Right renal cortex interstitium (tissue), 3 donors: ENCODE results near the gene HEPACAM. TPM values are rescaled to one million over a fixed set of nuclear protein-coding genes. Genes with fewer than 3 reads are reported as not detected.

ENCODE experiments used
- DNase-seq, 3 donors: peaks; one replicate each; pipeline ENCODE4 v3.0.0-alpha.2; 2013; ENCODE audit warnings: low read depth in 3 of 3, low spot score in 2 of 3
- polyA plus RNA-seq, 3 donors: library from polyadenylated mRNA; unstranded; fragments of 120-200 nt; gene quantifications; one replicate each; pipeline ENCODE4 v1.2.1, GENCODE V29; 2013; ENCODE audit not compliant: insufficient read length in 3 of 3

HEPACAM gene
- polyA plus RNA-seq, 3 donors = 1.8 to 2.3 (median 2.3) TPM

GRCh38 chr11:124887667-124888013 is 48.2 kb downstream of the HEPACAM start:
- DNase-seq = no peak

DNA sequence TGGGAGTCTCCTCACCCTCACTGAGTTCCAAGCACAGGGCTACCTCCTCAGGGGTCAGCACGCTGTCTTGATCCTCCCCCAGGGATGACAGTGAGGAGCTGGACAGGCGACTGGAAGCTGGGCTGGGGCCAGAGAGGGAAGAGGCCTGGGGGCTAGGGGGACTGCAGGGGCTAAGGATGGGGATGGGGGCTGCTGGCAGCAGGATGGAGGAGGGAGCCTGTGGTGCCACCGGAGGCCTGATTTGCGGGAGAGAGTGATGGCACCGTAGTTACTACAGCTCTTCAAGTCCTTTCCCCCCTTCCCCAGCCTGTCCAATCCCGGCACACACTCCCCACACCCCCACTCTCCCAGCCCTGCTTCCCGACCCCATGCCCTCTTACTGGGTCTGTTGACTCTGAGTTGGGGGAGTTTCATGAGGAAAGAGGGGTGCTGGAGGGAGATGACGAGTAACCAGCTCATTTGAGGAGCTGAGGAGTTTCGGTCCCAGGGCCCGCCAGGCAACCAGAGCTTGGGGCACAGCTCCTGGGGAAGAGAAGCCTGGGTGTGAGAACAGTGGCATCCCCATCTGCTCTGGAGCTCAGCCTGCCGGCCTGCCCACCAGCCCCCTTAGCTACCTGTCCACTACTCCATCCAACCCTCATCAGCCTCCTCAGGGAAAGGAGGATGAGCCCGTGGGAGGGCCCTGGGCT is 48.7 kb downstream of the HEPACAM start:
- no peak for DNase-seq

- no peak for DNase-seq
These were observed 49.4 kb downstream of the HEPACAM start for GRCh38 chr11:124886476-124886875.

DNA sequence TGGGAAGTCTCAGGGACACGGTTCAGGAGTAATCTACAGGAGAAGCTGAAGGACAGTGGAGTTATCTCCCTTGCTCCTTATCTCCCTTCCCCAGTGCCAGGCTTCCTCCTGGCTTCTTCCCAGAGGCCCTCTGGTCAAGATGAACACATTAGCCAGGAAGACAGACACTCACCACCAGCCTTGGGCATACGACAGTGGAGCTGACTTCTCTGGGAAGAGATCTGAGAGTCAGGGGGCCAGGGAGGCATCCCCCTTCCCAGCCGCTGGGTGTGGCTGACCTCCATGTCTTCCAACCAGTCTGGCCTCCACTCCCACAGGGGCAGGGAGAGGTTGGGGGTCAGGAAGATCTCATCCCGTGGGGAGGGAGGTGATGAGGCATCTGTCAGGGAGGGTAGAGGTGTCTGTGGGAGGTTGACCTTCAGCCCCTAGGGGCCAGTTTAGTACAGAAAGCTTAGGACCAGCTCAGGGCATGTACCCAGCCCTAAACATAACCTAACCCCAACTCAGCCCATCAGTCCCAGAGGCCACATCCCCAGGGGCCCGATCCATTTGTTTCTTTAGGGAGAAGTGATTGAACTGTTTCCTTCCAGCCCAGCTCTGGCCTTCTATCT is 50.9 kb downstream of the HEPACAM start:
- no peak for DNase-seq

DNA sequence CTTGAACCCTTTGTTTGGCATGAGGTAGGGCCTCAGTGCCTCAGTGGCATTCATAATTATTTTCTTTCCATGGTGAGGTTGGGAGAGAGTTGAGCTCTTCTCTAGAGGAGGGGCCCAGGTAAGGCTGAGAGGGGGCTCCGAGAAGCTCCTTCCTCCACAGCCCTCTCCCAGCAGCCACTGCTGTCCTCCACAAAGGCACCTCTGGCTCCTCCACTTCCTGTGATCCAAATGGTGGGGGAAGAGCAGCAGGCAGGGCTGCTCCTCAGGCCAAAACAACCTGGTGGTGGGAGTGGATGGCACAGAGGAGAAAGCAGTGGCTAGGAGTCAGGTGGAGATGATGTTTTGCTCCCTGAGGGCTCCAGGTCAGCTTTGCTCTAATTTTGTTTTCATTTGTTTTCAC is 51.5 kb downstream of the HEPACAM start:
- DNase-seq = no peak

DNA sequence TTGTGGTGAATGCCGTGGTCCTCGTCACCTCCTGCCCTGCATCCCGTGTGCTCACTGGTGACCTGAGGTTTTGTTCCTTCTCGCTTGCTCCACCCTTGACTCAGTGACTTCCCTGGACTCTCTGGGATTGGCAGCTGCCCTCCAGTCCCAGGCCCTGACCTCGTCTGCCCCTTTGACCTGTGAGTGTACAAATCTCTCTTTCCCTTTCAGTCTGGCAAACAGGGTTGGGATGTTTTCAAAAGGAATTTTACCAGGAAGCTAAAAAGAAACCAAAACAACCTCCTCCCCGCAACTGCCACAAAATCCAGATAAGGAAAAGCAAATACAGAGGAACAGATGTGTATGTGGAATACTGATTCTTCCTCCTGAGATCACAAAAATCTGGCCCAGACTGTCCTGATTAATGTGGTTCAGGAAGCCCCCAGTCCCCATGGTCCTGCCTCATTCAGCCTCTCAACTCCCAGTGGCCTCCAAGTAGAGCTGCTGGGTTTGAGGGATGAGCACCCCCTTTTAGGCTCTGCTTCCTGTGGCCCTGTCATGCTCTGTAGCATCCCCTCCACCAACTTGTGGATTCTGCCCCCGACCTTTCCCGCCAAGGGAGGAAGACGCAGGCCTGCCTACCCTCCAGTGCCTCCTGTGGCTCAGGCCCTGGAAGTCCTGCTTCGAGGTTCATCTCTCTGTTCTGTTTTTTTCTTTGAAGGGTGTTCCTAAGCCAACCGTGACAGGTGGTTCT is 53.3 kb downstream of the HEPACAM start:
- DNase-seq = no peak

- no peak for DNase-seq
These were observed 54.9 kb downstream of the HEPACAM start for GRCh38 chr11:124880958-124881357.

- DNase-seq = no peak
These were observed 55.6 kb downstream of the HEPACAM start for GRCh38 chr11:124880290-124880611.

DNA sequence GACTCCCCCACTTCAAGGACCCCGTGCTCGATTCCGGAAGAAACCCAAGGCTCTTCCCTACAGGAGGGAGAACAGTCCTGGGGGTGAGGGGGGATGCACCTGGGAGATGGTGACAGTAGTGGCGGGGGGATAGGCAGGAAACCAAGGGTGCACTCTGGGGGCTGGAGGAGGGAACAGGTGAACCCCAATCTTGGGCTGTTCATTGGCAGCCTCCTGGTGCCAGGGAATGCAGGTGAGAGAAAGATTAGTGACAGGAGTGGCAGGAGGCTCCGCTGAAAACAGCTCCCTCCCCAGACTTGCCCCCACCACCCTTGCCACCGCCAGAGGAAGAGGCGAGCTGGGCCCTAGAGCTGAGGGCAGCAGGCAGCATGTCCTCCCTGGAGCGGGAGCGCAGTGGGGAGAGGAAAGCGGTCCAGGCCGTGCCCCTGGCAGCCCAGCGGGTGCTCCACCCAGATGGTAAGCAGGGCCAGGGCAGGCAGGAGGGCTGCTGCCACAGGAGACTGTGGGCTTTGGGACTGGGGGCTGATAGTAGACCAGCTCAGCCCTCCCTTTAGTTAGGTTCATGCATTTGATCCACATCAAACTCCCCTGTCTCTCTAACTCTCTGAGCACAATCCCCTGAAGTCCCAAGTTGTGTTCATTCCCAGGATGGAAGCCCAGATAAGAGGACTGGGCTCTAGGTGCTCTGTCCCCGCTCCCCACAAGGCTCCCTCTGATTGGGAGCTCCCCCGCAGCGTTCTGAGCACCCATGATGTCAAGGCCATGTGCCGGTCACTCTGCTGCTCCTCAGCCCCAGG is 56.2 kb downstream of the HEPACAM start:
- no peak for DNase-seq

DNA sequence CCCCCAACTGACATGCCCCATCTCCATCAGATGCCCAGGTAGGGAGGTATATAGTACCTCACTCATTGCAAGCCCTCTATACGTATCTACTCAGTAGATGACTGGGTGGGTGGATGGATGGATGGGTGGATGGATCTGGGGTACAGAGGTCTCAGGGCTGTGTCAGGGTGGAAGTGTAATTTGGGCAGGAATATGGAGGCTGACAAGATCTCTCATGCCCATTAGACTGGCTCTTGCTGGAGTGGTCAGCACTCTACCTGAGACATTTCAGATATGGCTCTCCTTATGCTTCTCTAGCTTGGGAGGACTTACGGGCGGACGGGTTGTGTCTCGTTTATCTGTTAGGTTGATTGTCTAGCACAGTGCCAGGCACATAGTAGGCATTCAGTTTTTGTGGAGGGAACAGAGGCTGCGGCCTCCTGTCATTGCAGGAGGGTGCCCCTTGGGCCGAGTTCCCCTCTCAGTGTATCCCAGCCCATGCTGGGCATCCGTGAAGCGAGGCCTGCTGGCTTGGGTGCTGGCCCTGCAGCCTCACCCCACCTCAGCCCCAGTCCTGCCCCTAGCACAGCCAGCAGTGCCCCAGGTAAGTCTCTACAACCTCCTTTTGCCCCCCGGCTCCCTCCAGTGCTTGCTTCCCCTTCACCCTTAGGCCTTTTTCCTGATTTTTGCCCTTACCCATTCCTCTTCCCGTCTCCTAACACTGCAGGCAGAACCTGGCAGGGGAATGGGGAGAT is 56.9 kb downstream of the HEPACAM start:
- no peak for DNase-seq

DNA sequence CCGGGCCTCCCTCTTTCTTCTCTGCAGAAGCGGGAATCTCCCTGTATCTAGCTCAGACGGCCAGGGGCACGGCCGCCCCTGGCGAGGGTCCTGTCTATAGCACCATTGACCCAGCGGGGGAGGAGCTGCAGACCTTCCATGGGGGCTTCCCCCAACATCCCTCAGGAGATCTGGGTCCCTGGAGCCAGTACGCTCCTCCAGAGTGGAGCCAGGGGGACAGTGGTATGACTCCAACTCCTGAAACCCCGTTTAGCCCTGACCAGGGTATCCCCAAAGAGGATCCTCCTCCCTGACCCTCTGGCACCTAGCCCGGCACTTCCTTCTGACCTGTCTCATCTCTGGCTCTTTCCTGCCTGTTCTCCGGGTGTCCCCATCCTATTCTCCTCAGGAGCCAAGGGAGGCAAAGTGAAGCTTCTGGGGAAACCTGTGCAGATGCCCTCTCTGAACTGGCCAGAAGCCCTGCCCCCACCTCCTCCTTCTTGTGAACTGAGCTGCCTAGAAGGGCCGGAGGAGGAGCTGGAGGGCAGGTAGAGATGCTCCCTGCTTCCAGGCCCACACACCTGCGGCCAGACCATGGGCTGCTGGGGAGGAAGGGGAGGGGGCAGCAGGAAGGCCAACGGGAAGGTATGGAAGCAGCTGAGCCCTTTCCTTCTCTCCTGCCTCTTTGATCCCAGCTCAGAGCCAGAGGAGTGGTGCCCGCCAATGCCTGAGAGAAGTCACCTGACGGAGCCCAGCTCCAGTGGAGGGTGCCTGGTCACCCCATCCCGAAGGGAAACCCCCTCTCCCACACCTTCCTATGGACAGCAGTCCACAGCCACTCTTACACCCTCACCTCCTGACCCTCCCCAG is 57.7 kb downstream of the HEPACAM start:
- DNase-seq = no peak

- no peak for DNase-seq
These were observed 58.3 kb downstream of the HEPACAM start for GRCh38 chr11:124877631-124877909.

GRCh38 chr11:124876818-124877630 is 58.8 kb downstream of the HEPACAM start:
- DNase-seq = no peak

DNA sequence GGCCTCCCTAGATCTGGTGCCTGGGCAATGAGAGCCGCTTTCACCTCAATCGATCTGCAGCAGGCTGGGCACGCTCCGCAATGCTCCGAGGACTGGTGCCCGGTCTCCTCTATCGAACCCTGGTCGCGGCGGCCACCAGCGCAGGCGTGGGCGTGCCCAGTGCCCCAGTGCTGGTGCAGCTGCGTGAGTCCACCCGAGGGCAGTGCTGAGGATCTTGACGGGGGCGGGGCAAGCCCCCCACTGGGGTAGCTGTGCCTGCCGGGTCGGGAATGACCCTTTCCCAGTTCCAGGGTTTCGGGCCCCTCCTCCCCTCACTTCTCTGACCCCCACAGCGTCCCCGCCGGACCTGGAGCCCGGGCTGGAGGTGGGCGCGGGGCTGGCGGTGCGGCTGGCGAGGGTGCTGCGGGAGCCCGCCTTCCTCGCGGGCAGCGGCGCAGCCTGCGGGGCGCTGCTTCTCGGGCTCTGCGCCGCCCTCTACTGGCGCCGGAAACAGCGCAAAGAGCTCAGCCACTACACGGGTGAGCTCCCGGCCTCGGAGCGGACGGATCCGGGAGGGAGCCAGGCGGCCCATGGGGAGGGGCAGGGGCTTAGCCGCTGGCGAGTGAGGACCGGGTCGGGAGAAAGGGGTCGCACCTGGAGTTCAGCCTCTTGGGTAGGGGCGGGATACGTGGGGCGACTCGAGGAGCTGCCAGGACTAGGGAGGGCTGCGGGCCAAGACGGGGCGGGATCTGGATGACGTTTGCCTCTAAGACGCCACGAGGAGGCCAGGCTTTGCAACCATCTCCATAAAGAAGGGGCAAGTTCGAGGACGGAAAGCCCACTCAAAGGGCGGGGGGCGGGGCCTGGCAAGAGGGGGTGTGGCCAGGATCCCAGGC is 59.7 kb downstream of the HEPACAM start:
- peak; percentile 83 to 88 (median 85) for DNase-seq

DNA sequence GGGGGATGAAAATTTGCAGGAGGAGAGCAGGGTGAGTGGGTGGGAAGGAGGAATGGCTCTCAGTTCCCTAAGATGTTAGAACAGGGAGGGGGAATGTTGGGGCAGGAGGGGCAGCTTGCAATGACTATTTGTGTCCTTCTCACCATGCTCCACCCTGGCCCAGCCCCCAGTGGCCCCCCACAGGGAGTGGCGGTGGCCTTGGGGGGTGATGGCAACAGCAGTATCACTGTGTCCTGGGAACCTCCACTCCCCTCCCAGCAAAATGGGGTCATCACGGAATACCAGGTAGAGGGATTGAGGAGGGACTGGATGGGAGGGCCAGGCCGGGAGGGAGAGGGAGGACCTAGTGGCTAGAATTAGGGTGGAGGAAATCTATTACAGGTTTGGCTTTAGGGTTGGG is 60.4 kb downstream of the HEPACAM start:
- no peak for DNase-seq

DNA sequence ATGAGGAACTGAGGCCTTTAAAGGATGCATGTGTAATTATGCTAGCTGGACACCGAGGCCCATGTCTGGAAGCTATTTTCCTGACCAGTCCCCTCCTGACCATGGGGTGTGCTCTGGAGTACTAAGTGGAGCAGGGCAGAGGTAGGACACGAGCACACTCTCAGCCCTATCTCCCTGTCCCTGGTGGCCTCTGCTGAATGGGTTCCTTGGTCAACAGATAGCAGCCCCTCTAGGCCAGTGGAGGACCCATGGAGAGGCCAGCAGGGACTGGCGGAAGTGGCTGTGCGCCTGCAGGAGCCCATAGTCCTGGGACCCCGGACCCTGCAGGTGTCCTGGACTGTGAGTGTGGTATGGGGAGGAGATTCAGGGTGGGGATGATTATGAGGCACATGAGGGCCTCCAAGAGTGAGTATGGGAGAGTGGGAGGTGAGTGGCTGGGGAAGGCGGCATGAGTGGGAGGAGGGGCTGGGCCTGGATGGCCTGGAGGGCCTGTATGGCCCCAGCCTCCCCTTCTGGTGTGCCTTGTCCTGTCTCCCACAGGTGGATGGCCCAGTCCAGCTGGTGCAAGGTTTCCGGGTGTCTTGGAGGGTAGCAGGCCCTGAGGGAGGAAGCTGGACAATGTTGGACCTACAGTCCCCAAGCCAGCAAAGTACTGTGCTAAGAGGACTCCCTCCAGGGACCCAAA is 61.1 kb downstream of the HEPACAM start:
- no peak for DNase-seq

- no peak for DNase-seq
These were observed 61.9 kb downstream of the HEPACAM start for GRCh38 chr11:124873951-124874350.

- DNase-seq = no peak
These were observed 63.1 kb downstream of the HEPACAM start for GRCh38 chr11:124872741-124873140.
